HepG2 (cell line): ENCODE data around the gene CCDC57. TPM values are rescaled to one million over a fixed set of nuclear protein-coding genes. Genes with fewer than 3 reads are reported as not detected.
A peak's percentile ranks its signal among the peaks of the same experiment; 100 is the strongest.

ENCODE experiments used
- BHLHE40 ChIP-seq: IDR thresholded peaks from 2 replicates; pipeline ENCODE4 v1.6.1; 2011; ENCODE audit warnings: low read length, improper control_type of control experiment
- CREB1 ChIP-seq, 2 experiments: fragments of 450-650 bp in 1 of 2; IDR thresholded peaks; 2 replicates each; pipeline ENCODE4 v1.6.1; 2016 to 2017; ENCODE audit warnings: control low read depth in 1 of 2, mild to moderate bottlenecking in 1 of 2, missing compliant biosample characterization in 1 of 2, missing genetic modification characterization in 1 of 2
- FIP1L1 ChIP-seq: fragments of 200-400 bp; formaldehyde crosslinking; IDR thresholded peaks from 2 replicates; pipeline ENCODE4 v1.6.1; 2018; ENCODE audit warnings: low read depth, mild to moderate bottlenecking, low read length, moderate library complexity, borderline replicate concordance; ENCODE audit not compliant: insufficient read depth
- FOSL2 ChIP-seq: sonication (generic); formaldehyde crosslinking; IDR thresholded peaks from 2 replicates; pipeline ENCODE4 v1.4.0; 2020; ENCODE audit warnings: missing genetic modification reagents
- MAFF ChIP-seq: IDR thresholded peaks from 2 replicates; pipeline ENCODE4 v1.6.1; 2011; ENCODE audit warnings: low read depth, low read length, improper control_type of control experiment
- MAFK ChIP-seq, 2 experiments: IDR thresholded peaks in 1 of 2; conservative IDR thresholded peaks in 1 of 2; 2 replicates each; pipeline ENCODE4 v1.6.1; 2011; ENCODE audit warnings: improper control_type of control experiment in 2 of 2, low read length in 2 of 2
- PAF1 ChIP-seq: IDR thresholded peaks from 2 replicates; pipeline ENCODE4 v1.6.1; 2016; ENCODE audit warnings: missing genetic modification reagents, missing compliant biosample characterization
- RBM22 ChIP-seq: fragments of 200-400 bp; formaldehyde crosslinking; optimal IDR thresholded peaks from 2 replicates; pipeline ENCODE3; 2017; ENCODE audit warnings: mild to moderate bottlenecking, low read length, moderate library complexity
- SP4 ChIP-seq: sonication (generic); formaldehyde crosslinking; IDR thresholded peaks from 2 replicates; pipeline ENCODE4 v1.8.1; 2023; ENCODE audit warnings: mild to moderate bottlenecking, missing genetic modification reagents
- SPEN ChIP-seq: sonication (generic); formaldehyde crosslinking; IDR thresholded peaks from 2 replicates; pipeline ENCODE4 v1.5.1; 2020; ENCODE audit warnings: low read depth, mild to moderate bottlenecking, missing genetic modification reagents
- ZFP41 ChIP-seq: sonication (generic); formaldehyde crosslinking; IDR thresholded peaks from 2 replicates; pipeline ENCODE4 v1.4.0; 2020; ENCODE audit warnings: mild to moderate bottlenecking, missing genetic modification reagents, borderline replicate concordance
- ZNF318 ChIP-seq: sonication (generic); formaldehyde crosslinking; IDR thresholded peaks from 2 replicates; pipeline ENCODE4 v1.4.0; 2020; ENCODE audit warnings: mild to moderate bottlenecking, missing genetic modification reagents
- ZNF430 ChIP-seq: sonication (generic); formaldehyde crosslinking; IDR thresholded peaks from 2 replicates; pipeline ENCODE4 v1.9.0; 2021; ENCODE audit warnings: mild to moderate bottlenecking, missing genetic modification reagents
- ZNF550 ChIP-seq: sonication (generic); formaldehyde crosslinking; IDR thresholded peaks from 2 replicates; pipeline ENCODE4 v1.4.0; 2020; ENCODE audit warnings: mild to moderate bottlenecking, missing genetic modification reagents, borderline replicate concordance
- ZNF569 ChIP-seq: sonication (generic); formaldehyde crosslinking; IDR thresholded peaks from 2 replicates; pipeline ENCODE4 v1.5.0; 2020; ENCODE audit warnings: mild to moderate bottlenecking, missing genetic modification reagents, moderate library complexity, borderline replicate concordance
- polyA plus RNA-seq, 8 experiments: library from polyadenylated mRNA; depleted of rRNA in 3 of 8; stranded (reverse) in 7 of 8; unstranded in 1 of 8; fragments of >200 nt; fragmentation: Illumina TruSeq in 4 of 8; extraction: Trizol in 4 of 8; gene quantifications; 2 replicates each; pipeline versions ENCODE4 v1.2.1 to v1.2.3, GENCODE V29; 2011 to 2016; ENCODE audit warnings: low read depth in 4 of 8, missing spikeins in 1 of 8, mixed read lengths in 1 of 8; ENCODE audit not compliant: insufficient read depth in 1 of 8
- total RNA-seq, 5 experiments: library from RNA; depleted of rRNA; stranded (reverse); fragments of >200 nt; fragmentation: Illumina TruSeq; extraction: Trizol; gene quantifications; 2 replicates each; pipeline ENCODE4 v1.2.3, GENCODE V29; 2016; ENCODE audit warnings: low read depth in 1 of 5
- TF ChIP-seq, protein P1 (sequence below): sonication (generic); formaldehyde crosslinking; IDR thresholded peaks from 2 replicates; pipeline ENCODE4 v1.4.0; 2020; ENCODE audit warnings: missing genetic modification reagents

Gene CCDC57
- total and polyA plus RNA-seq, 2 of the 13 experiments (the other 11 are each of a cell fraction or from before 2014, with no cell fraction given): 59.3 to 59.9 TPM

DNA sequence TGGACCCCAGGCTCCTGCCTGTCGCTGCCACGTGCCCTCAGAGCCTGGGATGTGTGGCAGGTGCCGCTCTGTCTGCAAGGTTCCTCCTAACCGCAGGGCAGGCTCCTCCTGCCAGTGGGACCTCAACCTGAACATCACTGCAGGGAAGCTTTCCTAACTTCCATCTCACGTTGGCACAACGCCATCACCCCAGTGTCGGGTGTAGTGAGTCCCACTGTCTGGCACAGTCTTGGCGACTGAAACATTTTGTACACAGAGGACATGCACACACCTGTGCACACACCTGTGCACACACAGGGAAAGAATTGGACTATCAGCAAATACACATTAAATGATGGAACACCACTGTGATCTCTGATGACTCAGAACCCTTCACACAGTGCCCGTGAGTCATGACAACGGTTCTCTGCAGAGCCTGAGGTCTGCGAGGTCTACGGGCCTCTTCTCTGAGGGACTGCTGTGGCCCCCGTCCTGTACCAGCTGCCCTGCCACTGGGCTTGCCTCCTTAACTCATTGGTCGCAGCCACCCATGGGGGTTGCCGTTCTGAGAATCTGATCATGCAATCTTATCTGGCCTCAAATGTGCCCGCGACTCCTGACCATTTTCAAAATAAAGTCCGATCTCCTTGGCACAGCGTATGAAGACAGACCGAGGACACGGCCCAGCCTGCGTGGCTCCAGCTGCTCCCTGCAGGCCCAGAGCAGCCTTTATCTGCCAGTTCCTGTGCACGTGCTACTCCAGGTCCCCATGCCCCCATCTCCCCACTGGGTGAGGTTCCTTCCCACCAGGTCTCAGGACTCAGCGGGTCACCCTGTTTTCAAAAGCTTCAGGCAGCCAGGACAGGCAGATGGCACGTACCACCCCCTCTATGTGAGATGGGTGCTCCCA lies 7.6 kb downstream of the CCDC57 start (continued):
- TF ChIP-seq ZNF318 (CRISPR knock-in tag) (no peak), BHLHE40 (no peak), SPEN (no peak), FIP1L1 (no peak), ZNF430 (no peak), ZNF569 (CRISPR knock-in tag) (no peak), ZNF550 (CRISPR knock-in tag) (0 out of 2 replicates have a peak, but pooled peaks have one; percentile 5), MAFK (conservative IDR thresholded peaks at IDR 0.05 in 1 of 2, IDR thresholded peaks at IDR 0.05 in 1 of 2; ENCODE audit: low read length in 2 of 2) (peak in 1 of 2 experiments; percentile 14; a peak in 1 of 4 replicates), ZFP41 (CRISPR knock-in tag) (0 out of 2 replicates have a peak, but pooled peaks have one; percentile 36), FOSL2 (CRISPR knock-in tag) (peak; percentile 74), CREB1 (IDR thresholded peaks at IDR 0.05) (0 out of 2 replicates have a peak, but pooled peaks have one; percentile 34), CREB1 (CRISPR knock-in tag; IDR thresholded peaks at IDR 0.05) (no peak), RBM22 (peak; percentile 42), SP4 (no peak), PAF1 (CRISPR knock-in tag) (no peak), MAFF (0 out of 2 replicates have a peak, but pooled peaks have one; percentile 11)
- TF ChIP-seq, protein P1, sequence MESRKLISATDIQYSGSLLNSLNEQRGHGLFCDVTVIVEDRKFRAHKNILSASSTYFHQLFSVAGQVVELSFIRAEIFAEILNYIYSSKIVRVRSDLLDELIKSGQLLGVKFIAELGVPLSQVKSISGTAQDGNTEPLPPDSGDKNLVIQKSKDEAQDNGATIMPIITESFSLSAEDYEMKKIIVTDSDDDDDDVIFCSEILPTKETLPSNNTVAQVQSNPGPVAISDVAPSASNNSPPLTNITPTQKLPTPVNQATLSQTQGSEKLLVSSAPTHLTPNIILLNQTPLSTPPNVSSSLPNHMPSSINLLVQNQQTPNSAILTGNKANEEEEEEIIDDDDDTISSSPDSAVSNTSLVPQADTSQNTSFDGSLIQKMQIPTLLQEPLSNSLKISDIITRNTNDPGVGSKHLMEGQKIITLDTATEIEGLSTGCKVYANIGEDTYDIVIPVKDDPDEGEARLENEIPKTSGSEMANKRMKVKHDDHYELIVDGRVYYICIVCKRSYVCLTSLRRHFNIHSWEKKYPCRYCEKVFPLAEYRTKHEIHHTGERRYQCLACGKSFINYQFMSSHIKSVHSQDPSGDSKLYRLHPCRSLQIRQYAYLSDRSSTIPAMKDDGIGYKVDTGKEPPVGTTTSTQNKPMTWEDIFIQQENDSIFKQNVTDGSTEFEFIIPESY: peak; percentile 34; the same call in 1 of the 2 replicates
